ENCODE results near the gene MTERF4. TPM values are rescaled to one million over a fixed set of nuclear protein-coding genes. Genes with fewer than 3 reads are reported as not detected.

The MTERF4 gene
- total and polyA plus RNA-seq, 5 donors from 2014 or later = 50.0 to 105 (median 65.1) TPM

DNA sequence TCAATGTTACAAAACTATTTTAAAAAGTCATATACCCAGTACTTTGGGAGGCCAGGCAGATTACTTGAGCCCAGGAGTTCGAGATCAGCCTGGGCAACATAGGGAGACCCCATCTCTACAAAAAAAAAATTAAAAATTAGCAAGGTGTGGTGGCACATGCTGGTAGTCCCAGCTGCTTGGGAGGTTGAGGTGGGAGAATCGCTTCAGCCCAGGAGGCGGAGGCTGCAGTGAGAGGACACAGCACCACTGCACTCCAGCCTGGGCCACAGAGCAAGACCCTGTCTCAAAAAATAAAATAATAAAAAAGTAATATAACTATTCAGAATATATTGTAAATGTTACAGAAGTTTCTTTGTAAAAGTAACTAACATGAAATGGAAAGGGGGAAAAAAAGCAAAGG lies 45.2 kb upstream of the MTERF4 start:
- peaks cover 6% of the 10 kb centered on the region for H3K27me3 Mint-ChIP-seq
- H3K9me3 Mint-ChIP-seq = no peaks in the 10 kb centered on the region
- no peaks in the 10 kb centered on the region for H3K9me3 ChIP-seq (ENCODE audit: control insufficient read depth in 2 of 2, low read length in 2 of 2)
- no peaks in the 10 kb centered on the region for H3K27me3 ChIP-seq (ENCODE audit: control insufficient read depth, insufficient read depth, low read length)
- H3K36me3 ChIP-seq (ENCODE audit: control insufficient read depth, insufficient read depth, low read length) = peaks cover 4% of the 10 kb centered on the region
- H3K27ac Mint-ChIP-seq = no peak overlapping the region
- peaks cover 24% of the 10 kb centered on the region for H3K4me1 ChIP-seq (ENCODE audit: control insufficient read depth, insufficient read depth, low read length, poor library complexity, severe bottlenecking)
- peaks cover 13 to 45% (median 38%) of the 10 kb centered on the region in 4 donors for H3K4me1 Mint-ChIP-seq
- no peak overlapping the region for H3K27ac ChIP-seq (ENCODE audit: insufficient read depth, low read length, poor library complexity, severe bottlenecking)
- DNase-seq = no peak
- H3K36me3 Mint-ChIP-seq = peaks cover 4% of the 10 kb centered on the region
- peak overlapping the region; percentile 15 to 93 (median 88) for H3K4me3 Mint-ChIP-seq
- H3K4me3 ChIP-seq (ENCODE audit: low read depth, low read length) = no peak overlapping the region
- ATAC-seq (ENCODE audit: low read depth in 2 of 2) = no peak

DNA sequence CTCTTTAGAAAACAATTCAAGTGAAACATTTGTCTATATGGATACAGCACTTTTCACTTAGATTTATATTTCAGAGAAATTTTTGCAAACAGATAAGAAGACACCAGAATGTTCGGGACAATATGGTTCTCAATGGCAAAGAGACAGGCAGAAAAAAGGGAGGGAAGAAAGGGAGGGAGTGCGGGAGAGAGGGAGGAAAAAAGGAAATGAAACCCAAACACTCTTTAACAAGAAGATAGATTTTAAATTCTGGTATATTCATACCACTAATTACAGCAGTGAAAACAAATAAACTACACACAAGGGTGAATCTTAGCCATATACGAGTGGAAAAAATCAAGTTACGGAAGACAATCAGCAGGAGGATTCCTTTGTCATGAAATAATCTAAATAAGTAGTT lies 44.2 kb upstream of the MTERF4 start:
- peaks cover 21% of the 10 kb centered on the region for H3K4me1 ChIP-seq (ENCODE audit: control insufficient read depth, insufficient read depth, low read length, poor library complexity, severe bottlenecking)
- DNase-seq (no peak), ATAC-seq (ENCODE audit: low read depth in 2 of 2) (no peak)
- H3K9me3 ChIP-seq (ENCODE audit: control insufficient read depth in 2 of 2, low read length in 2 of 2) = no peaks in the 10 kb centered on the region
- H3K4me3 ChIP-seq (ENCODE audit: low read depth, low read length) = no peak overlapping the region
- Mint-ChIP-seq H3K27me3 (peaks cover 6% of the 10 kb centered on the region), H3K4me1 (peaks cover 9 to 42% (median 29%) of the 10 kb centered on the region in 4 donors), H3K36me3 (peaks cover 13% of the 10 kb centered on the region), H3K4me3 (peak overlapping the region in 3 of 4 donors; percentile 28 to 91 (median 90)), H3K27ac (no peak overlapping the region), H3K9me3 (no peaks in the 10 kb centered on the region)
- no peaks in the 10 kb centered on the region for H3K27me3 ChIP-seq (ENCODE audit: control insufficient read depth, insufficient read depth, low read length)
- peaks cover 5% of the 10 kb centered on the region for H3K36me3 ChIP-seq (ENCODE audit: control insufficient read depth, insufficient read depth, low read length)
- H3K27ac ChIP-seq (ENCODE audit: insufficient read depth, low read length, poor library complexity, severe bottlenecking) = no peak overlapping the region

DNA sequence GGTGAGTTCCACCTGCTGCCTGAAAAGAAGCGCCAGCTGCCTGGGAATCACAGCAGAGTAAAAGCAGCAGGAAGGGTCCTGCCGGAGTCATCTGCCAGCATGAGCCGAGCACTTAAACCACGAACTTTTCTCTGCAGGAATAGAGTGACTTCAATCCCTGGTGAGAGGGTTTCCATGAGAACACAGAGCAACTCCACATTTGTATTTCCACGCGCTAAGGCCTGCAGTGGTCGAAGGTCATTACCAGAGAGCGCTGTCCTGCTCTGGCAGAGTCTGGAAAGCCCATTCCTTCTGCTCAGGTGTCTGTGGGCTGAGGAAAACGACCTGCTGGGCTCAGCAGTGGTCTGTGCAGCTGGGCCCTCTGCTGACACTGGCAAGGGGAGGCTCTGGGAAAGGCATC lies 40.5 kb upstream of the MTERF4 start:
- H3K9me3 Mint-ChIP-seq = peaks cover 0 to 1% (median 0%) of the 10 kb centered on the region in 7 donors
- peaks cover 24% of the 10 kb centered on the region for H3K36me3 Mint-ChIP-seq
- ATAC-seq (ENCODE audit: low read depth in 2 of 2) (no peak), DNase-seq (no peak)
- Histone ChIP-seq H3K4me3 (ENCODE audit: low read depth, low read length) (no peak overlapping the region), H3K36me3 (ENCODE audit: control insufficient read depth, insufficient read depth, low read length) (peaks cover 31% of the 10 kb centered on the region), H3K9me3 (ENCODE audit: control insufficient read depth in 2 of 2, low read length in 2 of 2) (no peaks in the 10 kb centered on the region), H3K27ac (ENCODE audit: insufficient read depth, low read length, poor library complexity, severe bottlenecking) (no peak overlapping the region), H3K27me3 (ENCODE audit: control insufficient read depth, insufficient read depth, low read length) (no peaks in the 10 kb centered on the region), H3K4me1 (ENCODE audit: control insufficient read depth, insufficient read depth, low read length, poor library complexity, severe bottlenecking) (no peaks in the 10 kb centered on the region)
- no peak overlapping the region for H3K4me3 Mint-ChIP-seq
- no peak overlapping the region for H3K27ac Mint-ChIP-seq
- peaks cover 9 to 21% (median 11%) of the 10 kb centered on the region in 4 donors for H3K4me1 Mint-ChIP-seq
- no peaks in the 10 kb centered on the region for H3K27me3 Mint-ChIP-seq

DNA sequence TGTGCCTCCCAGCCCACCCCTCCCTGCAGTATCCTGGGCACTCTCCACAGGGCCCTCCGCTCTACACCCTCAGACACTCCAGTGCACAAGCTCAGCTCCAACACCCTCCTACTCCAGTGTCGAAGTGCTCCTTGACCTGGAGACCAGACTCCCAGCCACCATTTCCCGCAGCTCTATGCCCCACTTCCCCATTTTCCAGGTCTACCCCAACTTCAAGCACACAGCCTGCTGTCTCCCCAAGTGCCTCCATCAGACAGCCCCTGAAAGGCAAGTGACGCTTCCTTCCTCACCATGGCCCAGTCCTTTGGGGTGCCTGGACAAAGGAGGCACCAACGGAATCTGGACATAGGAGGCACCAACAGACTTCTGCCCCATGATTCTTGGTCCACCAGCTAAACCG lies 40.0 kb upstream of the MTERF4 start:
- Histone ChIP-seq H3K36me3 (ENCODE audit: control insufficient read depth, insufficient read depth, low read length) (peaks cover 36% of the 10 kb centered on the region), H3K27me3 (ENCODE audit: control insufficient read depth, insufficient read depth, low read length) (no peaks in the 10 kb centered on the region), H3K9me3 (ENCODE audit: control insufficient read depth in 2 of 2, low read length in 2 of 2) (no peaks in the 10 kb centered on the region), H3K4me3 (ENCODE audit: low read depth, low read length) (no peak overlapping the region), H3K4me1 (ENCODE audit: control insufficient read depth, insufficient read depth, low read length, poor library complexity, severe bottlenecking) (no peaks in the 10 kb centered on the region), H3K27ac (ENCODE audit: insufficient read depth, low read length, poor library complexity, severe bottlenecking) (no peak overlapping the region)
- peak overlapping the region in 1 of 4 donors; percentile 23 for H3K4me3 Mint-ChIP-seq
- H3K9me3 Mint-ChIP-seq = peaks cover 0 to 1% (median 0%) of the 10 kb centered on the region in 7 donors
- peaks cover 9 to 20% (median 10%) of the 10 kb centered on the region in 4 donors for H3K4me1 Mint-ChIP-seq
- no peaks in the 10 kb centered on the region for H3K27me3 Mint-ChIP-seq
- H3K36me3 Mint-ChIP-seq = peaks cover 24% of the 10 kb centered on the region
- peak overlapping the region in 1 of 3 donors; percentile 84 for H3K27ac Mint-ChIP-seq
- ATAC-seq (ENCODE audit: low read depth in 2 of 2) (no peak), DNase-seq (no peak)

DNA sequence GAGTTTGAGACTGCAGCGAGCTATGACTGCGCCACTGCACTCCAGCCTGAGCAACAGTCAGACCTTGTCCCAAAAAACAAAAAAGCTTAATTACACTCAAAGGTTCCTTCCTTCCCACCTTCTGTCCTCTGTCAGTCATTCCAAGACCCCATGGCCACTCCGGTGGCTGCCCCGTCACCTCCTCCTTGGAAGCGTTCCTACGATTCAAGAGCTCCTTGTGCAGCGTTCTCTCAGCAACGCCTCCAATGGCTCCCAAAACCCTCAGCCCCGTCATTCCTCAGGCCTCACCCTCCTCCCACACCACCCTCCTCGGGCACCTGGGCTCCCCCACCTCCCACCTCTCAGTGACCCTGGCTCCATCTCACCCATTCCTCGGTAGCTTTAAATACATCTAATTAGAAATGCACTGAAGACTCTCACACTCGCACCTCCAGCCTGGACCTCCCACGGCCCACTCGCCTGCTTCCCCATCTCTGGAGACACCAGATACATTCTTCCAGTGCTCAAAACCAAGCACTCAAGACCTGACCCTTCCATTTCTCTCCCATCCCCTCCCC lies 39.2 kb upstream of the MTERF4 start:
- Mint-ChIP-seq H3K27ac (peak overlapping the region in 1 of 3 donors; percentile 56), H3K27me3 (no peaks in the 10 kb centered on the region), H3K4me3 (no peak overlapping the region), H3K4me1 (peaks cover 3 to 13% (median 7%) of the 10 kb centered on the region in 4 donors), H3K36me3 (peaks cover 25% of the 10 kb centered on the region), H3K9me3 (peaks cover 0 to 1% (median 0%) of the 10 kb centered on the region in 7 donors)
- DNase-seq (no peak), ATAC-seq (ENCODE audit: low read depth in 2 of 2) (no peak)
- H3K4me1 ChIP-seq (ENCODE audit: control insufficient read depth, insufficient read depth, low read length, poor library complexity, severe bottlenecking) = no peaks in the 10 kb centered on the region
- H3K27me3 ChIP-seq (ENCODE audit: control insufficient read depth, insufficient read depth, low read length) = no peaks in the 10 kb centered on the region
- no peaks in the 10 kb centered on the region for H3K9me3 ChIP-seq (ENCODE audit: control insufficient read depth in 2 of 2, low read length in 2 of 2)
- no peak overlapping the region for H3K27ac ChIP-seq (ENCODE audit: insufficient read depth, low read length, poor library complexity, severe bottlenecking)
- peaks cover 43% of the 10 kb centered on the region for H3K36me3 ChIP-seq (ENCODE audit: control insufficient read depth, insufficient read depth, low read length)
- H3K4me3 ChIP-seq (ENCODE audit: low read depth, low read length) = no peak overlapping the region

DNA sequence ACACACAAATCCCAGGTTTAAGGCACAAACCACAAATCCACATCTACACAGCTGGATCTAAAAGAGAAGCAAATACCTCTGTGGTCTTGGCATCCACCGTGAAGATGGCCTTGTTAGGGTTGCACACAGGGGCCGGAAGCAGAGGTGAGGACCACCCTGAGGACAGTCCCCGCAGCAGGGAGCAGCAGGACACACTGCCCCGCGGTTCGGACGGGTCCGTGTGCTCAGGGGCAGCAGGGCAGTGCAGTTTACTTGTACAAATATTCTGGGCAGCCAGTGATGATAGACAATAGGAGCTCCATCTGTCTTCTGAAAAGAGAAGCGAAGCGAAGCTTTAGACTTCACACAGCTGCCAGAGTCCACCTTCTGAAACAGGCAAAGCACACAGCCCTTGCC lies 38.4 kb upstream of the MTERF4 start:
- DNase-seq (no peak), ATAC-seq (ENCODE audit: low read depth in 2 of 2) (no peak)
- H3K9me3 Mint-ChIP-seq = peaks cover 0 to 1% (median 0%) of the 10 kb centered on the region in 7 donors
- no peak overlapping the region for H3K4me3 ChIP-seq (ENCODE audit: low read depth, low read length)
- H3K27me3 ChIP-seq (ENCODE audit: control insufficient read depth, insufficient read depth, low read length) = no peaks in the 10 kb centered on the region
- no peaks in the 10 kb centered on the region for H3K9me3 ChIP-seq (ENCODE audit: control insufficient read depth in 2 of 2, low read length in 2 of 2)
- no peak overlapping the region for H3K27ac Mint-ChIP-seq
- H3K36me3 ChIP-seq (ENCODE audit: control insufficient read depth, insufficient read depth, low read length) = peaks cover 51% of the 10 kb centered on the region
- peaks cover 0 to 11% (median 3%) of the 10 kb centered on the region in 4 donors for H3K4me1 Mint-ChIP-seq
- no peak overlapping the region for H3K27ac ChIP-seq (ENCODE audit: insufficient read depth, low read length, poor library complexity, severe bottlenecking)
- no peaks in the 10 kb centered on the region for H3K4me1 ChIP-seq (ENCODE audit: control insufficient read depth, insufficient read depth, low read length, poor library complexity, severe bottlenecking)
- peak overlapping the region in 1 of 4 donors; percentile 51 for H3K4me3 Mint-ChIP-seq
- H3K27me3 Mint-ChIP-seq = no peaks in the 10 kb centered on the region
- peaks cover 28% of the 10 kb centered on the region for H3K36me3 Mint-ChIP-seq

DNA sequence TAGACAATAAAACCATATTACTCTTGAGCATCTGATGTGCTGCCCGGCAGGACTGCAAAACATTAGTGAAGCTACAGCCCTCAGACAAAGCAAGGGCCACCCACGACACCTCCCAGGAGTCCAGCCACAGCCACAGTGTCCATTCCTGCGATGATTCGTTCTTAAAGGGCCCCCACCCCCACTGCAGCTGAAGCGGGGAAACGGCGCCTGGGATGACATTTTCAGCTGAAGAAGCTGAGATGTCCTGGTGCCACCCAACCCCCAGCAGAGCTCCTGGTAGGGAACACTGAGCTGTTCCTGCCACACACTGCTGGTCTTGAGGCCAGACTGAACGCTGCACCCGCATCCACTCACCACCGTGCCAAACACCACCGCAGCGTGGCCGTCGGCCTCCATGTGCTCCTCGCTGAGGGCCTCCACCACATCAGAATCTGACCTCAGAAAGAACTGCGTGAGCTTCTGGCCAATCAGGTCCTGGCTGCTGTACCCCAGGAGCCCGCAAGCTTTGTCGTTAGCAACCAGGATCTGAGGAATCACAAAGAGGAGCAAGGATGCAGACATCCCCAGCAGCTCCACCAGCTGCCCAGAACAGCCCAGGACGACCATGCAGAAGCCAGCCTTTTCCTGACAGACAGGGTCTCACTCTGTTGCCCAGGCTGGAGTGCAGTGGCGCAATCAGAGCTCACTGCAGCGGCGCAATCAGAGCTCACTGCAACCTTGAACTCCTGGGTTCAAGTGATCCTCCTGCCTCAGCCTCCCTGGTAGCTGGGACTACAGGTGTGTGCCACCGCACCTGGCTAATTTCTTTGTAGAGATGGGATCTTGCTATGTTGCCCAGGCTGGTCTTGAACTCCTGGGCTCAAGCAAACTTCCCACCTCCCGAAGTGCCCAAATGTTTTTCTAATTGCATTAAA lies 37.7 kb upstream of the MTERF4 start:
- Histone ChIP-seq H3K27me3 (ENCODE audit: control insufficient read depth, insufficient read depth, low read length) (no peaks in the 10 kb centered on the region), H3K36me3 (ENCODE audit: control insufficient read depth, insufficient read depth, low read length) (peaks cover 54% of the 10 kb centered on the region), H3K9me3 (ENCODE audit: control insufficient read depth in 2 of 2, low read length in 2 of 2) (no peaks in the 10 kb centered on the region), H3K4me1 (ENCODE audit: control insufficient read depth, insufficient read depth, low read length, poor library complexity, severe bottlenecking) (no peaks in the 10 kb centered on the region), H3K4me3 (ENCODE audit: low read depth, low read length) (no peak overlapping the region), H3K27ac (ENCODE audit: insufficient read depth, low read length, poor library complexity, severe bottlenecking) (no peak overlapping the region)
- peaks cover 28% of the 10 kb centered on the region for H3K36me3 Mint-ChIP-seq
- peaks cover 0 to 1% (median 0%) of the 10 kb centered on the region in 7 donors for H3K9me3 Mint-ChIP-seq
- peaks cover 0 to 11% (median 3%) of the 10 kb centered on the region in 4 donors for H3K4me1 Mint-ChIP-seq
- ATAC-seq (ENCODE audit: low read depth in 2 of 2) (no peak), DNase-seq (no peak)
- no peak overlapping the region for H3K4me3 Mint-ChIP-seq
- peak overlapping the region in 1 of 3 donors; percentile 48 for H3K27ac Mint-ChIP-seq
- no peaks in the 10 kb centered on the region for H3K27me3 Mint-ChIP-seq
